NCI-H510A treated with DMSO at 0.1 percent for 48 hours (cell line): Measurements from ENCODE around the gene CHGA.
A peak's percentile ranks its signal among the peaks of the same experiment; 100 is the strongest.

ENCODE experiments used
- DNase-seq: peaks from one replicate; lab custom pipeline; 2025; lab: John Stamatoyannopoulos, UW

Gene CHGA

GRCh38 chr14:92945544-92945943, 22.6 kb downstream of the CHGA start:
- no peak for DNase-seq

- DNase-seq, result no peak
These were observed 23.3 kb downstream of the CHGA start for GRCh38 chr14:92945959-92946846.

- no peak for DNase-seq
These were observed 24.0 kb downstream of the CHGA start for GRCh38 chr14:92946847-92947545.

- no peak for DNase-seq
These were observed 25.7 kb downstream of the CHGA start for GRCh38 chr14:92948647-92949046.

GRCh38 chr14:92949496-92950192, 26.7 kb downstream of the CHGA start:
- DNase-seq, result no peak

- no peak for DNase-seq
These were observed 27.2 kb downstream of the CHGA start for GRCh38 chr14:92950193-92950540.

- no peak for DNase-seq
These were observed 27.8 kb downstream of the CHGA start for GRCh38 chr14:92950773-92951172.

- no peak for DNase-seq
These were observed 28.3 kb downstream of the CHGA start for GRCh38 chr14:92951261-92951660.

GRCh38 chr14:92951912-92952471, 29.0 kb downstream of the CHGA start:
- DNase-seq, result peak; percentile 51

- DNase-seq, result no peak
These were observed 29.7 kb downstream of the CHGA start for GRCh38 chr14:92952481-92953298.

GRCh38 chr14:92953526-92953925, 30.6 kb downstream of the CHGA start:
- no peak for DNase-seq

- peak; percentile 51 for DNase-seq
These were observed 32.0 kb downstream of the CHGA start for GRCh38 chr14:92954933-92955332.

GRCh38 chr14:92955381-92955780, 32.4 kb downstream of the CHGA start:
- no peak for DNase-seq

- DNase-seq, result peak; percentile 73
These were observed 34.0 kb downstream of the CHGA start for GRCh38 chr14:92956961-92957360.

GRCh38 chr14:92958373-92959188, 35.6 kb downstream of the CHGA start:
- DNase-seq, result peak; percentile 48

GRCh38 chr14:92959189-92959531, 36.2 kb downstream of the CHGA start:
- no peak for DNase-seq

- peak; percentile 81 for DNase-seq
These were observed 37.1 kb downstream of the CHGA start for GRCh38 chr14:92959761-92960680.

- peak; percentile 60 for DNase-seq
These were observed 38.0 kb downstream of the CHGA start for GRCh38 chr14:92960706-92961566.

GRCh38 chr14:92961567-92961855, 38.6 kb downstream of the CHGA start:
- no peak for DNase-seq
